Stimulated activated CD8-positive, alpha-beta memory T cell treated with anti-CD3 and anti-CD28 coated beads, Interleukin-12 subunit alpha, Interleukin-12 subunit beta, amount 100 ng/mL, for 1 hour (primary cell): ENCODE data around the gene GRK3.
"Not testable (repeated sequence)": the region's sequence is repeated elsewhere in the genome, so short reads cannot be mapped to it uniquely, and the experiment has no call there.

Experiments
- DNase-seq: peaks from one replicate; pipeline ENCODE4 v3.0.0-alpha.2; 2020; ENCODE audit warnings: low read depth

GRK3 gene

DNA sequence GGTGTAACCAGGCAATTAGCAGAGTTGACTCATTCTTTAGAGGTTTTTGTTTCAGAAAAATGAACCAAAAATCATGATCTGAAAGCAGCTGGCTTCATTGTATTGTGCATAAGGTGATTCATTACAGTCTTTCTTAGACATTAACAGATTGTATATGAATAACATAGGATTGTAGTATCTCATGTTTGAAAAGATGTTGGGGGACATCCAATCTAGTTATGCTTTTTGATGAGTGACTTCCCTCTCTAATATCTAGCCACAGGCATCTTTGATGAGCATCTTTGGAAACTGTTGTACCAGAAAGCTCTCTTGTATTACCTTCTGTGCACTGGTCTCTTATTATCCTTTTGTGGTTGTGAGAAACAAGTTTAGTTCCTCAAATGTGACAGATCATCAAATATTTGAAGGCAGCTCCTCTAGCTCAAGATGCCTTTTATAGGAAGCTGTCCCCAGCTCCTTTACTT lies 8.3 kb downstream of the GRK3 start:
- DNase-seq: no peak

DNA sequence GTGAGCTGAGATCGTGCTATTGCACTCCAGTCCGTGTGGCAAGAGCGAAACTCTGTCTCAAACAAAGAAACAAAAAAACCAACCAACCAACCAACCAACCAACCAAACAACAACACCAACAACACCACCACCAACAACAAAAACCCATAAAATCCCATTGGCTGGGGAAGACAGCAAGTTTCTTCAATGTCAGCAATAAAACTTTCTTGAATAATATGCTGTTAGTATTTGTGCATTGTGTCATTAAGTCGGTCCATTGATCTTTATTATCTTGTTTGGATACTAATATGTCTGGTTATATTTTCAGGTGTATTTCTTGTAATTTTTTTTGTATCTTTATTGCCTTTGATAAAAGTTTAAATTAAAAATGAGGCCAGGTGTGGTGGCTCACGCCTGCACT lies 9.4 kb downstream of the GRK3 start:
- no peak for DNase-seq

DNA sequence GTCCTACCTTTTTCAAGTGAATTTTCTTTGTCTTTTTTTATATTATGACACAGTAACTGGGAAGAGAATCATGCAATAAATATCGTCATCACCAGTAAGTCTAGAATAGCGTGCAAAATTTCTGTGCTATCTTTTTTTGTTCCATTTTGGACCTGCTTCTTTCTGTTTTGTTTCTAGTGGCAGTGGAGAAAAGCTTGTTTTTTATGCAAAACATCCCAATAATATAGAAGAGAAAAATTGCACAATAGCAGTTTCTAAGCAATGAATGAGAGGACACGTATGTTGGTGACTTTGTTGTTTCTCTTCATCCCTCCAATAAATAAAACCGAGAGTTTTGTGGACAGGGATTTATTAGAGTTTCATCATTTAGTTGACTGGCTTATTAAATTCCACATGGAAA lies 10.3 kb downstream of the GRK3 start:
- DNase-seq: no peak

DNA sequence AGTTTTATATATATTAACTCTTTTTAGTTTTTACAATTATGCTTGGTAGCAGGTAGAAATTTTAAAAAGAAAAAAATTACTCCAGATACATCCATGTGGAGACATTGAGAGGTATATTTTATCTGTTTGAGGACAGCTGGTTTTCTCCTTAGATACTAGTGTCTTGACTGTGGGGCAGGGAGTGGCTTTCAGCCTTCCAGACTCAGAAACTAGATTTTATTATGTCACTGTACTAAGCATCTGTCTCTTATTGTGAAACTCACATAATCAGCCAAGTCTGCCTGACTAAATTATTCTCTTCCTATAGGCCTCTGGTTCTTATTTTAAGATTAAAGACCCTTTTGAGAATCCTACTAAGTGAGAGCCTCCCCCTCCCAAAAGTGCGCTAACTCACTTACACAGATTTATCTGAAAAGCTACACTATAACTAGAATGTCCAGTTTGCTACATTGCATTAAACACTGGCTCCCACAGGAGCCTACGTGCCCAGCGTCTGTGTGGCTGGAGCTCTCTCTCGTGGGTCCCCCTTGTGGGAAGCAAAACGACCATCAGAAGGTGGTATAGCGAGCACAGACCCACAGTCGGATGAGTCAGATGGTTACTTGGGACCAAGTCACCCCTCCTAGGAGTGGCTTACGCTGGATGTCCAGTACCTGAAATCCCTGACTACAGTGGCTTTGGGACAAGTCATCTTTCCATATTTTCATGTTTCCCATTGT lies 11.4 kb downstream of the GRK3 start:
- DNase-seq: not testable (repeated sequence)

DNA sequence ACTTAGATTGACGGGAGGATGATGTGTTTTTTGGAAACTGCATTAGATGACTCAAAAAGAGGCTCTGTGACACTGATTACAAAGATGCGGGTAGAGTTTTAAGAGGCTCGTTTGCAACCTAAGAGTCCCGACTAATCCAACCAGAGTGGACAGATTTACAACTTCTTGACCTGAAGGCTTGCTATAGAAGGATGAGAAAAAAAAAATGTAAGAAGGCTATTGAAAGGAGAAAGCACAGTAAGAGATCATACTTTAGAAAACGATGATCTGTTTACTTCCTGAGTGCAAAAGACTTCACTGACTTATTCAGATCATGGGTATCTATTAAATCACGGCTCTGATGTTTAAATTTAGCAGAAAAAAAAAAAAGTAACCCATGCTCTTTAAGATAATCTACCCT lies 17.0 kb downstream of the GRK3 start:
- not testable (repeated sequence) for DNase-seq

DNA sequence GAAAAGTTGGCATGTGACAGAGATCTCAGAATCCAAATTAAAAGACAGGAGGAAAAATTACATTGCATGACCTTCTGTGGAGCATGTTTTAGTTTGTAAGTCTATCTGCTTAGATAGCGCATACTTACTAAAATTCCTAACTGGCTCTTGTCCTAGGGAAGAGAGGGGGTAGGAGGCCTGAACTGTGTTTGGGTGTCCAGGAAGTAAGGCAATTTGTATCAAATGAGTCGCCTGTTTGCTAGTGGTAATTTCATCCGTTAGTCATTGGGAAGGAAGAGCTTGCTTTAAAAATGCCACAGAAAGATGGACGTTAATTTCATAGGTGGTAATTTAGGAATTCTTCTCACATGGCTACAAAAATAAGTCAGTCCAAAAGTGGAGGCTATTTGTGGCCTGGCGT lies 18.5 kb downstream of the GRK3 start:
- DNase-seq: no peak

DNA sequence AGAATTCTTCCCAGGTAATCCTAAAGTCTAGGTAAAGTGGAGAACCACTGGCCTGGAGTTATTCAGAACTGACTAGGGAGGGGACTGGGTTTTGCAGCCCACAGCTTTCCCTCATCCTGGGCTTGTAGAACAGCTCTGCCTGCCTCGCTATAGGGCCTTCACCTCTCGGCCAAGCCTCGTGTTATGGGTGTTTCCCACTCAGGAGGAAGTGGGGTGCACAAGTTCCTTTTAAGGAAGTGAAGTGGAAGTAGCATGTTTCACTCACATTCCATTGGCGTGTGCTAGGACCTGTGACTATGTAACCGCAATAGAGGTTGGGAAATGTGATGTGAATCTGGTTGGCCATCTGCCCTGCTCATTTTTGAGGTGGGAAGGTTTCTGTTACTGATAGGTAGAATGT lies 20.5 kb downstream of the GRK3 start:
- not testable (repeated sequence) for DNase-seq

DNA sequence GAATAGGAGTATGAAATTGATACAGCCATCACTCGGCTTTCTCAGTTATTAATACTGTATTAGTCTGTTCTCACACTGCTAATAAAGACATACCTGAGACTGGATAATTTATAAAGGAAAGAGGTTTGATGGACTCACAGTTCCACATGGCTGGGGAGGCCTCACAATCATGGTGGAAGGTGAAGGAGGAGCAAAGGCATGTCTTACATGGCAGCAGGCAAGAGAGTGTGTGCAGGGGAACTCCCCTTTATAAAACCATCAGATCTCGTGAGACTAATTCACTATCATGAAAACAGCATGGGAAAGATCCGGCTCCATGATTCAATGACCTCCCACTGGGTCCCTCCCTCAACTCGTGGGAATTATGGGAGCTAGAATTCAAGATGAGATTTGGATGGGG lies 25.2 kb downstream of the GRK3 start:
- not testable (repeated sequence) for DNase-seq

DNA sequence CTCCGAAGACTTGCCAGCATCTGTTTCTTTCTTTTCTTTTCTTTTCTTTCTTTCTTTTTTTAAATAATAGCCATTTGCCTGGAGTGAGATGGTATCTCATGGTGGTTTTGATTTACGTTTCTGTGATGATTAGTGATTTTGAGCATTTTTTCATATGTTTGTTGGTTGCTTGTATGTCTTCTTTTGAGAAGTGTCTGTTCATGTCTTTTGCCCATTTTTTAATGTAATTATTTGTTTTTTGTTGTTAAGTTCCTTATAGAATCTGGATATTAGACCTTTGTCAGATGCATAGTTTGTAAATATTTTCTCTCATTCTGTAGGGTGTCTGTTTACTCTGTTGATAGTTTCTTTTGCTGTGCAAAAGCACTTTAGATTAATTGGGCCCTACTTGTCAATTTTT lies 28.8 kb downstream of the GRK3 start:
- DNase-seq: not testable (repeated sequence)

DNA sequence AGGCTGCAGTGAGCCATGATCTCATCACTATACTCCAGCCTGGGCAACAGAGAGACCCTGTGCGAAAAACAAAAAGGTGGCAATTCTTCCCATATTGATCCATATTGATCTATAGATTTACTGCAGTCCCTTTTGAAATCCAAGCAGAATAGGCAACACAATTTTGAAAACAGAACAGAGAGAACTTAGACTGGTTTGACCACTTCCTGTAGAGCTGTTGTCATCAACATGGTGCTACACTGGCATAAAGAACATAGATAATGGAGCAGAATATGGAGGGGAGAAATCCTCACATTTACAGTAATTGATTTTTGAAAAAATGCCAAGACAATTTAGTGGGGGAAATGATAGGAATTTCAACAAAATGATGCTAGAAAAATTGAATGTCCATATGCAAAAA lies 34.1 kb downstream of the GRK3 start:
- DNase-seq: no peak

DNA sequence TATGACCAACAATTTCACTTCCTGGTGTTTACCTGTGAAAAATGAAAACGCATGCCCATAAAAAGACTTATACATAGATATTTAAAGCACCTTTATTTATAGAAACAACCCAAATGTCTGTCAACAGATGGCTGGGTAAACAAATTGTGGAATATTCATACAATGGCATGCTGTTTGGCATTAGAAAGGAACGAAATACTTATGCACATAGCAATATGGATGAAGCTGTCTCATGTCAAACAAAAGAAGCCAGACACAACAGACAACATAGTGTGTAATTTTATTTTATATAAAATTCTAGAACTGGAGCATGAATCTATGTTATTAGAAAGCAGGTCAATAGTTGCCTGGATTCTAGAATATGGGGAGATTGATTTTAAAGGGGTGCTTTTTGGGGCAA lies 38.0 kb downstream of the GRK3 start:
- no peak for DNase-seq

DNA sequence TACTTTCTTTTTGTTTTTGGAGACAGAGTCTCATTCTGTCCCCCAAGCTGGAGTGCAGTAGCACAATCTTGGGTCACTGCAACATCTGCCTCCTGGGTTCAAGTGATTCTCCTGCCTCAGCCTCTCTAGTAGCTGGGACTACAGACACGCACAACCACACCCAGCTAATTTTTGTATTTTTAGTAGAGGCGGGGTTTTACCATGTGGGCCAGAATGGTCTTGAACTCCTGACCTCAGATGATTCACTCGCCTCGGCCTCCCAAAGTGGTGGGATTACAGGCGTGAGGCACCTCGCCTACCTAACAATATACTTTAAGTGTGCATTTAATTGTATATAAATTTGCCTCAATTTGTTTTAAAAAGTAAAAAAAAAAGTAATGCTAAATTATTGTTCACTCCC lies 38.4 kb downstream of the GRK3 start:
- no peak for DNase-seq

DNA sequence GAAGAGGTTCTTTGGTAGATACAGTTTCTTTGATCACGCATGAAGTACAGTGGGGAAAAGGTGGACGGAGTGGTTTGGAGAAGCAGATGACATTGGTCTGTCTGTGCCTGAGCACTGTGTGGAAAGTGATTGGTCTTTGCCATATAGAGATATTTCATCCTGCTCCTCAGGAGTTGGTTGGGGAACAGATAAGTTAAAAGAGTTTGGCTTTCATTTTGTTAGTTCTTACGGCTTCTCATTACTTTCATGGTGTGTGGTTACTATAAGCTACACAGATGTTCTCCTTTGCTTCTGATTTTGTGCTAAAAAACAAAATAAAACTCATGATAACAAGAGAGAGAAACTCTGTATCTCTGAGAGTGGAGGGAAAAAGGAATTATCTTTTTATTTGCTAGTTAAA lies 40.7 kb downstream of the GRK3 start:
- not testable (repeated sequence) for DNase-seq

DNA sequence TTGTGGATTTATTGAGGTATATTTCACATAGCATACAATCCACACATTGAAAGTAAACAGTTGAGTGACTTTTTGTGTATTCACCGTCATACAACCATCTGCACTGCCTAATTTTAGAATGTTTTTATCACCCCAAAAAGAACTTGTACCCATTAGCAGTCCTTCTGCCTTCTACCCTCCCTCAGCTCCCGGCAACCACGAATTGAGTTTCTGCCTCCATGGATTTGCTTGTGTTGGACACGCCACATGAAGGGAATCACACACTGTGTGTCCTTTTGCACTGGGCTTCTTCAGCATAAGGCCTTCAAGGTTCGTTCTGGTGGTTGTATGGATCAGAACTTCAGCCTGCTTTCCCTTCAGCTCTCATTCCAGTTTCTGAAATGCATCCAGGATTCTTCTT lies 41.1 kb downstream of the GRK3 start:
- DNase-seq: not testable (repeated sequence)

DNA sequence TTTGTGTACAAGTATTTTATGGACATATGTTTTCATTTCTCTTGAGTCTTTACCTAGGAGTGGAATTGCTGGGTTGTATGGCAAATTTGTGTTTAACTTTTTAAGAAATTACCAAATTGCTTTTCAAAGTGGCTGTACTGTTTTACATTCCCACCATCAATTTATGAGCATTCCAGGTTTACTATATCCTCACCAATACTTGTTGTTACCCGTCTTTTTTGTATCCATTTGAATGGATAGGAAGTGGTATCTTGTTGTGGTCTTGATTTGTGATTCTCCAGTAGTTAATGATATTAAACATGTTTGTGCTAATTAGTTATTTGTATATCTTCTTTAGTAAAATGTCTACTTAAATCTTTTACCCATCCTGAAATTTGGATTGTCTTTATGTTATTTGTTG lies 46.8 kb downstream of the GRK3 start:
- DNase-seq: not testable (repeated sequence)

DNA sequence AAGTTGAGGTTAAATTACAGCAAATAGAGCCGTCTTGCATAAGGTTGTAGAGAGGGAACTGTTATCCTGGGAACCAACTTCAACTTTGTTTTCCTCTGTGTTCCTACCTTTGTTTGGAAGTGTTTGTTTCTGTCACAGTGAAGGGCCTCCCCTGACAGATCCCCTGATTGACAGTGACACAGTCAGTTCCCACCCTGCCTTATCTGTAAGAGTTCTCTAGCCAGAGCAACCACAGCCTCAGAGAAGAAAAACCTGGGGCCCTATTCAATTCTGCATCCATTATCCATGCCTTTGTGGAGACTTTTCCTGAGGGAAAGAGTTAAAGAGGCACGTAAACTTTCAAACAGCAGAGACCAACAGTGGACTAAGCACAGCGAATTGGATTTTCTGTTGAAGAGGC lies 48.7 kb downstream of the GRK3 start:
- DNase-seq: not testable (repeated sequence)

DNA sequence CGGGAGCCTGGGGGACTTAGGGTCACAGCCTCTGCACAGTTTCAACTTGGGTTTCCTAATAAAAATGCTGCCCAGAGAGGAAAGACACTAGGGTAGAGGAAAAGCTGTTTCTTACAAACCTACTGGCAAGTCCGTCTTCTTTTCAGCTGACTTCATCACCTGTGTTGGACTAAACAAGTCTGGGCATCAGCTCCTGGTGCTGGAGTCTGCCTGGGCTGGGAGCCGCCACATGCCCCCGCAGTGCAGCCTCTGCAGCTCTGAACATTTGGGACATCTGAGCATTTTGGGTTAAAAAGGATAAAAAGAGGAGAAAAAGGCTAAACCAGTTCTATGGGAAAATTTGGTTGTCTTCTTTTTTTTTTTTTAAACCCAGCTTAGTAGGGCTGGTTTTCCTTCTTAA lies 49.1 kb downstream of the GRK3 start:
- DNase-seq: not testable (repeated sequence)

DNA sequence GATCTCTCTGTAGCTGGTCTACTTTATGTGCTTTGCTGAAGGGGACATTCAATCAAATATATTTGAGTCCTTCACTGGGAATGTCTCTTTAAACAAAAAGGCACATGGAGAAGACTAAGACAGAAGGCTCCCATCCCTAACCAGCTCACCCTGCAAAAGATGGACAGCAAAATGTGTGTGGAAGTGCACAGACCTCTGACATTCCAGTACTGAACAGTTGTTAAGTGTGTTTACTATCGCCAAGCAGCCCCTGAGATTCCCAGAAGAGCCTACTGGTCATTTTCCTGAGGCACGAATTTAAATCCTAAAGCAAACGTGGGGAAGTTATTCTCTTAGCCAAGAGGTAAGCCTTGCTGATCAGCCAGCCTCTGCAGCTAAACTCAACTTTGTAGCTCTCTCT lies 50.3 kb downstream of the GRK3 start:
- DNase-seq: not testable (repeated sequence)

DNA sequence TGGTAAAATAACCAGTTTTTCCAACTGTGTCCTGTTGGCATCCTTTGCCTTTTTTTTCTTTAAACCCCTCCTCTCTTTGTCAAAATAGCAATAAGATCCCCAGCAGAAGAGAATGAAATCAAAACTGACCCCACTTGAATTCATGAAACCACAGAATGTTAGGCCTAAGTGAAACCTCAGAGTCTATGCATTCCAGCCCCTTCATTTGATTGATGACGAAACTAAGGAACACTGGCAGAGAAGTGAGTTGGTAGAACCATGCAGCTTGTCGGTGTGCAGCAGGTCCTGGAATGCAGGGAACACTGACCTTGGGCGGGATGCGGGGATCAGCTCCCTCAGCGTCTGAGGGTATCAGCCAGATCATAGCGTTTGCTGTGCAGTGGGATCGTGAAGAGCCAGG lies 57.5 kb downstream of the GRK3 start:
- DNase-seq: no peak

DNA sequence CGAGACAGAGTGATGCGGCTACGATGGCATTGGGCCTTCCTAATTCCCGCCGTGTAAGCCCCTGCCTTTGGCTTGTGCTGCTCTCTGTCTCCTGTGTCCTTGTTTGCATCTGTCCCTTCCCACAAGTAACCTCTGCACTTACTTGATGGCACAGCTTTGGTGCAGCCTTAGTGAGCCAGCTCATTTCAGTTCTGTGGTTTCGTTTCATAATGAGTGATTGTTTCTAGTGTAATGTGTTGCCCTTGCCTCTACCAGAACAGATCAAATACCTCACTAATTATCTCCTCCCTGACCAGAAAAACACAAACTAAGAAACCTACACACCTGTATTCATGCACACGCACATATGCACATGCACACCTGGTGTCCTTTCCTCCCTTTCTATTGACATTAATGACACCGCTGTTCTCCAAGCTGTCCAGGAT lies 58.8 kb downstream of the GRK3 start:
- DNase-seq: no peak

DNA sequence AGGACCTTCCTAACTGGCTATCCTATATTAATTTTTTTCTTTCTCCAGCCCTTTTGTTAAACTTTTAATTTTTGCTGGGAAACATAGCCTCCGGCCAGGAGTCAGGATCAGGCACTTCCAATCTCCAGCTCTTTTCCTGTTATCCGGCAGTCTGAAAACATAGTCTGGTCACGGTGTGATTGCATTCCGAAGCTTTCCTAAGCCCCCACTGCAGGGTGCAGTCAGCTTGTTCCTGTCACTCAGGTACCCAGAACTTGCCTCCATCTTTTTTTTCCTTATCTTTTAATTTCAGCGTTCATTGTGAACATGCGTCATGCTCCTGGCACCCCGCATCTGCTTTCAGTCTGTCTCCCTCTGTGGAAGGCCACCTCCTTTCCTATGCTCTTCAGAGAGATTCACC lies 59.4 kb downstream of the GRK3 start:
- no peak for DNase-seq

DNA sequence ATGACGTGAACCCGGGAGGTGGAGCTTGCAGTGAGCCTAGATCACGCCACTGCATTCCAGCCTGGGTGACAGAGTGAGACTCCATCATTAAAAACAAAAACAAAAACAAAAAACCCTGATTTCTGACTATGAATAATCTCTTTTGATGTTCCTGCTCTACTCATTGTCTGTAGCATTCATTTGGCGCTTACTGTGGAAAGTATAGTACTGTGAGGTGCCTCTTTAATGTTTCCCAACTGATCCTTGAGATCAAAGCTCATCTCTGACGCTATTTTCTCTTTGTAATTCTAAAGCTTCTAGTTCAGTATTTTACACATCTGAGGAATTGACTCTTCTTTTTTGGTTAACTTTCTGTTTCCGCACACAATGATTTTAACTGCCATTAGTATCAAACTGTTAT lies 60.0 kb downstream of the GRK3 start:
- no peak for DNase-seq

DNA sequence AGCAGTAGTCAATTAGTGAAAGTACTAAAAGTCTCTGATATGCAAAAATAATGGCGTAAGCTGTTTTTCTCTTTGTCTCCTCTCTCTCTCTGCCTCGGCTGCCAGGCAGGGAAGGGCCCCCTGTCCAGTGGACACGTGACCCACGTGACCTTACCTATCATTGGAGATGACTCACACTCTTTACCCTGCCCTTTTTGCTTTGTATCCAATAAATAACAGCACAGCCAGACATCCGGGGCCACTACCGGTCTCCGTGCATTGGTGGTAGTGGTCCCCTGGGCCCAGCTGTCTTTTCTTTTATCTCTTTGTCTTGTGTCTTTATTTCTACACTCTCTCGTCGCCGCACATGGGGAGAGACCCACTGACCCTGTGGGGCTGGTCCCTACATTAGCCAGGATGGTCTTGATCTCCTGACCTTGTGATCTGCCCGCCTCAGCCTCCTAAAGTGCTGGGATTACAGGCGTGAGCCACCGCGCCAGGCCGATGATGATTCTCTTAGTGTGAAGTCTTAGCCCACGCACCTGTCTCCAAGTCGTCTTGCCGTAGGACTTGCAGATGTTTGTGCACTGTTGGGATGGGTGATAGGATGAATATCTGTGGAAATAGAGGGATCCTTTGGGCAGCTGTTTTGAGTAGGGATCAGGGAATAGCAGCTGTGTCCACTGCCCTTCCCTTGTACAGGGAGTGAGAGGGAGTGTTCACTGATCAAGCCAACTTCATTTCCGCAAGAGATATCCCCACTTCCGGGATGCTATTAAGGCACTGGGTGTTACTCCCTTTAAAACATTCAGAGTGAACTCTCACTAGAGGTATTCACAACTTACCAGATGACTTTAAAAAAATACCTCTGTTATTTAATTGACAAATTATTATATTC lies 61.5 kb downstream of the GRK3 start:
- not testable (repeated sequence) for DNase-seq
